NCI-H1436 (cell line): ENCODE results near the gene ANO9.
"Not testable (repeated sequence)": the region's sequence is repeated elsewhere in the genome, so short reads cannot be mapped to it uniquely, and the experiment has no call there.

Source experiments
- DNase-seq: peaks from one replicate; lab custom pipeline; 2025; lab: John Stamatoyannopoulos, UW

ANO9 gene

GRCh38 chr11:433641-434040 is 8.2 kb downstream of the ANO9 start:
- no peak for DNase-seq

- DNase-seq: no peak
These were observed 8.7 kb downstream of the ANO9 start for GRCh38 chr11:433111-433510.

GRCh38 chr11:432501-433100 is 9.2 kb downstream of the ANO9 start:
- no peak for DNase-seq

GRCh38 chr11:431921-432320 is 9.9 kb downstream of the ANO9 start:
- DNase-seq: no peak

- DNase-seq: no peak
These were observed 11.8 kb downstream of the ANO9 start for GRCh38 chr11:429931-430456.

- DNase-seq: no peak
These were observed 12.4 kb downstream of the ANO9 start for GRCh38 chr11:429391-429790.

- no peak for DNase-seq
These were observed 13.5 kb downstream of the ANO9 start for GRCh38 chr11:428295-428694.

- no peak for DNase-seq
These were observed 15.0 kb downstream of the ANO9 start for GRCh38 chr11:426851-427250.

GRCh38 chr11:425301-425700 is 16.5 kb downstream of the ANO9 start:
- no peak for DNase-seq

- DNase-seq: not testable (repeated sequence)
These were observed 17.0 kb downstream of the ANO9 start for GRCh38 chr11:424766-425165.

GRCh38 chr11:424232-424631 is 17.6 kb downstream of the ANO9 start:
- no peak for DNase-seq

- no peak for DNase-seq
These were observed 19.6 kb downstream of the ANO9 start for GRCh38 chr11:422249-422656.

GRCh38 chr11:420911-421321 is 20.9 kb downstream of the ANO9 start:
- no peak for DNase-seq

- DNase-seq: no peak
These were observed 21.5 kb downstream of the ANO9 start for GRCh38 chr11:420054-420910.

- no peak for DNase-seq
These were observed 22.4 kb downstream of the ANO9 start for GRCh38 chr11:419248-420005.

- no peak for DNase-seq
These were observed 23.2 kb downstream of the ANO9 start for GRCh38 chr11:418343-419247.

GRCh38 chr11:417652-418342 is 24.0 kb downstream of the ANO9 start:
- no peak for DNase-seq

- DNase-seq: peak; percentile 36
These were observed 24.8 kb downstream of the ANO9 start for GRCh38 chr11:416757-417621.

GRCh38 chr11:416051-416756 is 25.6 kb downstream of the ANO9 start:
- DNase-seq: no peak
